ENCODE data around the gene EIF2S2.

GRCh38 chr20:34111702-34112599 is at the start of gene EIF2S2:
- no peak for TF ChIP-seq YY1 (IDR thresholded peaks at IDR 0.05; ENCODE audit: insufficient read depth, insufficient read length)
- TF ChIP-seq ZNF274 (IDR thresholded peaks at IDR 0.05; ENCODE audit: low read depth, low read length) = no peak
- no peak for TF ChIP-seq SUZ12 (IDR thresholded peaks at IDR 0.05; ENCODE audit: extremely low read depth, insufficient read depth, insufficient read length)
